Measurements from ENCODE around the gene KY. TPM values are rescaled to one million over a fixed set of nuclear protein-coding genes. Genes with fewer than 3 reads are reported as not detected.

The KY gene
- total RNA-seq, 4 donors from 2014 or later, result 4.0 to 5.2 TPM; not detected in 2

GRCh38 chr3:134680796-134681521, 30.1 kb upstream of the KY start:
- H3K4me1 ChIP-seq, result no peaks in the 10 kb centered on the region
- intact Hi-C loops (cut with DNase I; ENCODE audit: low total_unique reads), result no loop called here
- H3K4me3 ChIP-seq, result no peak overlapping the region
- H3K9me3 ChIP-seq, result no peaks in the 10 kb centered on the region
- no peak for TF ChIP-seq POLR2A (IDR thresholded peaks at IDR 0.05)
- no peak for TF ChIP-seq CTCF (IDR thresholded peaks at IDR 0.05)
- DNase-seq, result no peak
- no peaks in the 10 kb centered on the region for H3K36me3 ChIP-seq
- no peak overlapping the region for H3K27ac ChIP-seq
- H3K27me3 ChIP-seq, result no peaks in the 10 kb centered on the region

GRCh38 chr3:134677987-134678308, 27.1 kb upstream of the KY start:
- TF ChIP-seq CTCF (IDR thresholded peaks at IDR 0.05) (no peak), POLR2A (IDR thresholded peaks at IDR 0.05) (no peak)
- no peaks in the 10 kb centered on the region for H3K9me3 ChIP-seq
- no peak overlapping the region for H3K27ac ChIP-seq
- no peaks in the 10 kb centered on the region for H3K36me3 ChIP-seq
- intact Hi-C loops (cut with DNase I; ENCODE audit: low total_unique reads), result no loop called here
- H3K4me1 ChIP-seq, result no peaks in the 10 kb centered on the region
- H3K4me3 ChIP-seq, result no peak overlapping the region
- DNase-seq, result no peak
- H3K27me3 ChIP-seq, result no peaks in the 10 kb centered on the region

- TF ChIP-seq CTCF (IDR thresholded peaks at IDR 0.05), result peak in 1 of 4 experiments; percentile 15
- TF ChIP-seq POLR2A (IDR thresholded peaks at IDR 0.05), result no peak
- Histone ChIP-seq H3K36me3 (no peaks in the 10 kb centered on the region), H3K4me3 (no peak overlapping the region), H3K27ac (no peak overlapping the region), H3K27me3 (no peaks in the 10 kb centered on the region), H3K9me3 (no peaks in the 10 kb centered on the region), H3K4me1 (no peaks in the 10 kb centered on the region)
- intact Hi-C loops (cut with DNase I; ENCODE audit: low total_unique reads), result no loop called here
- DNase-seq, result no peak
Measured at GRCh38 chr3:134677196-134677986, 26.6 kb upstream of the KY start.

GRCh38 chr3:134675726-134676256, 25.0 kb upstream of the KY start:
- no peaks in the 10 kb centered on the region for H3K36me3 ChIP-seq
- TF ChIP-seq CTCF (IDR thresholded peaks at IDR 0.05), result no peak
- H3K27ac ChIP-seq, result no peak overlapping the region
- intact Hi-C loops (cut with DNase I; ENCODE audit: low total_unique reads), result no loop called here
- DNase-seq, result no peak
- no peak overlapping the region for H3K4me3 ChIP-seq
- no peaks in the 10 kb centered on the region for H3K4me1 ChIP-seq
- H3K9me3 ChIP-seq, result no peaks in the 10 kb centered on the region
- no peaks in the 10 kb centered on the region for H3K27me3 ChIP-seq

- Histone ChIP-seq H3K9me3 (no peaks in the 10 kb centered on the region), H3K4me3 (no peak overlapping the region), H3K27ac (no peak overlapping the region), H3K27me3 (no peaks in the 10 kb centered on the region), H3K36me3 (no peaks in the 10 kb centered on the region), H3K4me1 (no peaks in the 10 kb centered on the region)
- no peak for TF ChIP-seq POLR2A (IDR thresholded peaks at IDR 0.05)
- TF ChIP-seq CTCF (IDR thresholded peaks at IDR 0.05), result no peak
- intact Hi-C loops (cut with DNase I; ENCODE audit: low total_unique reads), result no loop called here
- DNase-seq, result no peak
Measured at GRCh38 chr3:134672571-134672970, 21.7 kb upstream of the KY start.
